DOHH2 (cell line): Measurements from ENCODE around the gene PLET1.

Source experiments
- CTCF ChIP-seq: fragments of 200-600 bp; sonication (generic); IDR thresholded peaks from one replicate; pipeline ENCODE4 v1.5.1; 2014; ENCODE audit warnings: antibody characterized with exemption, mild to moderate bottlenecking, low read depth, low read length; ENCODE audit not compliant: poor library complexity, severe bottlenecking
- EZH2phosphoT487 ChIP-seq: fragments of 200-600 bp; sonication (generic); IDR thresholded peaks from 2 replicates; pipeline ENCODE4 v1.6.1; 2017; ENCODE audit warnings: borderline replicate concordance, mild to moderate bottlenecking, antibody characterized with exemption, low read length, moderate library complexity, mixed read lengths

DNA sequence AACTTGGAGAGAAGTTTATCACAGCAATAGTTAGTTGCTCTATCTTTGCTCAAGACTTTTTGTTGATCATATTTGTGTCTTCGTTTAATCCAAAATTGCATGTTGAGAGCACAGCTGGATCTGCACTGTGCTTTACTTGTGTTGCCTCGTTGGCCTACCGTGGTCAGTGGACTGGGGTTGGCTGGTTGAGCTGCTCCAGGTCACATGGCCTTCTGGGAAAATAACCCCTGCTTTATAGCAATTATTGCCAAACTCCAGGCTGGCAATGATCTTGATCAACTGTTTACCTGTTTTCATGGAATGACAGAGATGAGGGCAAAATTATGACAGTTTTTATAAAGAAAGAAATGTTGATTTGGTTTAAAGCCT lies 5.7 kb upstream of the PLET1 start:
- no peak for TF ChIP-seq CTCF
- TF ChIP-seq EZH2phosphoT487, result no peak
